ENCODE measurements around the gene ATF7IP2.
A peak's percentile ranks its signal among the peaks of the same experiment; 100 is the strongest.
"Not testable (repeated sequence)": the region's sequence is repeated elsewhere in the genome, so short reads cannot be mapped to it uniquely, and the experiment has no call there.

ATF7IP2 gene

GRCh38 chr16:10453159-10453510 lies 67.3 kb downstream of the ATF7IP2 start:
- no peak for DNase-seq

GRCh38 chr16:10465821-10466220 lies 80.0 kb downstream of the ATF7IP2 start:
- no peak for DNase-seq

GRCh38 chr16:10466313-10466712 lies 80.5 kb downstream of the ATF7IP2 start:
- DNase-seq = no peak

- no peak for DNase-seq
Observed at GRCh38 chr16:10466861-10467260, 81.0 kb downstream of the ATF7IP2 start.

- DNase-seq = not testable (repeated sequence)
Observed at GRCh38 chr16:10476636-10477035, 90.8 kb downstream of the ATF7IP2 start.

- no peak for DNase-seq
Observed at GRCh38 chr16:10480151-10480550, 94.3 kb downstream of the ATF7IP2 start.

- DNase-seq = no peak
Observed at GRCh38 chr16:10485159-10485558, 99.3 kb downstream of the ATF7IP2 start.

GRCh38 chr16:10485698-10486382 lies 100.0 kb downstream of the ATF7IP2 start:
- DNase-seq = no peak

- no peak for DNase-seq
Observed at GRCh38 chr16:10490141-10490540, 104.3 kb downstream of the ATF7IP2 start.

- no peak for DNase-seq
Observed at GRCh38 chr16:10493276-10493675, 107.4 kb downstream of the ATF7IP2 start.

- no peak for DNase-seq
Observed at GRCh38 chr16:10494343-10495030, 108.6 kb downstream of the ATF7IP2 start.

GRCh38 chr16:10495031-10495345 lies 109.1 kb downstream of the ATF7IP2 start:
- DNase-seq = no peak

GRCh38 chr16:10497132-10498101 lies 111.6 kb downstream of the ATF7IP2 start:
- DNase-seq = no peak

- no peak for DNase-seq
Observed at GRCh38 chr16:10500582-10500981, 114.7 kb downstream of the ATF7IP2 start.

- no peak for DNase-seq
Observed at GRCh38 chr16:10501016-10501607, 115.3 kb downstream of the ATF7IP2 start.

GRCh38 chr16:10502776-10503175 lies 116.9 kb downstream of the ATF7IP2 start:
- DNase-seq = no peak

- no peak for DNase-seq
Observed at GRCh38 chr16:10504404-10504885, 118.6 kb downstream of the ATF7IP2 start.

GRCh38 chr16:10505286-10505685 lies 119.4 kb downstream of the ATF7IP2 start:
- DNase-seq = not testable (repeated sequence)

- peak in 1 of 2 experiments; percentile 68 for DNase-seq
Observed at GRCh38 chr16:10509534-10510025, 123.7 kb downstream of the ATF7IP2 start.

- DNase-seq = no peak
Observed at GRCh38 chr16:10510279-10510678, 124.4 kb downstream of the ATF7IP2 start.

- no peak for DNase-seq
Observed at GRCh38 chr16:10511829-10512228, 126.0 kb downstream of the ATF7IP2 start.

- DNase-seq = peak in 1 of 2 experiments; percentile 56
Observed at GRCh38 chr16:10514369-10515055, 128.7 kb downstream of the ATF7IP2 start.

All from SW 1271 (cell line).